Measurements from ENCODE around the gene HDLBP. TPM values are rescaled to one million over a fixed set of nuclear protein-coding genes. Genes with fewer than 3 reads are reported as not detected.
"Not testable (repeated sequence)": the region's sequence is repeated elsewhere in the genome, so short reads cannot be mapped to it uniquely, and the experiment has no call there.

Gene HDLBP
- polyA plus RNA-seq, 3 donors = 341 to 386 (median 376) TPM

DNA sequence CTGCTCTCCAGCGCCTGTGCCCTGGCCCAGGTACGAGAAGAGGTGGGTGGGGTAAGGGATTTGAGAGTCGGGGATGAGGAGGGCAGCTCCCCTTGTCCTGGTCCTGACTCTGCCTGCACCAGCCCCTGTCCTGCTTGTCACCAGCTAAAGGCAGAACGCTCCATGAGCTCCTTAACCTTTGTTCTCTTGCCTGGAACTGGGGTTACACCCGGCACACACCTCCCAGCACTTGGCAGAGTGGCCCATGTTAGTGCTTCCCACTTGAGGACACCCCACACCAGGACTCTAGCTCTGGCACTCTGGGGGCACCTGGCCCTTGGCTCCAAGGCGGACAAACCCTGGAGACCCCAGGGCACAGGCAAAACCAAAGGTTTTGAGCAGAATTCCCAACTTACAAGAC is 107.8 kb downstream of the HDLBP start:
- no peak for DNase-seq (ENCODE audit: extremely low read depth in 1 of 11, low read depth in 9 of 11, low spot score in 4 of 11)

DNA sequence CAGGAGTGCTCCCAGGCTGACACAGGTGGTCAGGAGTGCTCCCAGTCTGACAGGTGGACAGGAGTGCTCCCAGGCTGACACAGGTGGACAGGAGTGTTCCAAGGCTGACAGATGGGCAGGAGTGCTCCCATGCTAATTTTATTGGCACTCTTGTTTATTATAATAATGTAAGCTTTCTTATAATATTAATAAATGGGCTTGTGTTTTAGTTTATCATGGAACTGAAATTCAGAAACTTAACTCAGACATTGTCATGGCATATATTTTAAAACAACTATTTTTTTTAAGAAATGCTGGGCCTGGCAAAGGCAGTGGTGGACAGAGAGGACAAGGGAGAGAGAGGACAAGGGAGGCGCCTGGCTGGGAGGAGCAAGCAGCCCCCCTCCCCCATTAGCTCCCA is 108.3 kb downstream of the HDLBP start:
- DNase-seq (ENCODE audit: extremely low read depth in 1 of 11, low read depth in 9 of 11, low spot score in 4 of 11) = no peak

DNA sequence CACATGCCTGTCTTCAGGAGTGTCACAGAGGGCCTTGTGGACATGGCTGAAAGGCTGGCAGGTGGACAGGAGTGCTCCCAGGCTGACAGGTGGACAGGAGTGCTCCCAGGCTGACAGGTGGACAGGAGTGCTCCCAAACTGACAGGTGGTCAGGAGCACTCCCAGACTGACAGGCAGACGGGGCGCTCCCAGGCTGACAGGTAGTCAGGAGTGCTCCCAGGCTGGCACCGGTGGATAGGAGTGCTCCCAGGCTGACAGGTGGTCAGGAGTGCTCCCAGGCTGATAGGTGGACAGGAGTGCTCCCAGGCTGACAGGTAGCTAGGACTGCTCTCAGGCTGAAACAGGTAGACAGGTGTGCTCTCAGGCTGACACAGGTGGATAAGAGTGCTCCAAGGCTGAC is 110.4 kb downstream of the HDLBP start:
- no peak for DNase-seq (ENCODE audit: extremely low read depth in 1 of 11, low read depth in 9 of 11, low spot score in 4 of 11)

DNA sequence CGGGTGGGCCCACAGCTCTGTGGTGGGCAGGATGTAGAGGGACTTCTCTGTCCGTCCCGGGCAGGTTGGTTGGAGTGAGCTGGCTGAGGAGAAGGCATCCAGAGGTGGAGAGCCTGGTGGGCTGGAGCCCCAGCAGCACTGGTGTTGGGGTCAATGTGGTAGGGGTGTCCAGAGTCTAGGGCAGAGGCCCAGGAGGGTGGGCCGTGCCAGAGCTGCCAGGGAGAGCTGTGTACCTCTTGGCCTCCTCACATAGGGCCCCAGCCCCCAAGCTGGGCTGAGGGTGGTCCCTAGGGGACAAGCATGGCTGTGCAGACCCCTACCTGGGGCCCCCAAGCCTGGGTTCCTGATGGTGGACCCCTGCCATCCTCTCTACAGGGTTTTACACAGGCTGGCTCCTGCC is 111.0 kb downstream of the HDLBP start:
- no peak for DNase-seq (ENCODE audit: extremely low read depth in 1 of 11, low read depth in 9 of 11, low spot score in 4 of 11)

DNA sequence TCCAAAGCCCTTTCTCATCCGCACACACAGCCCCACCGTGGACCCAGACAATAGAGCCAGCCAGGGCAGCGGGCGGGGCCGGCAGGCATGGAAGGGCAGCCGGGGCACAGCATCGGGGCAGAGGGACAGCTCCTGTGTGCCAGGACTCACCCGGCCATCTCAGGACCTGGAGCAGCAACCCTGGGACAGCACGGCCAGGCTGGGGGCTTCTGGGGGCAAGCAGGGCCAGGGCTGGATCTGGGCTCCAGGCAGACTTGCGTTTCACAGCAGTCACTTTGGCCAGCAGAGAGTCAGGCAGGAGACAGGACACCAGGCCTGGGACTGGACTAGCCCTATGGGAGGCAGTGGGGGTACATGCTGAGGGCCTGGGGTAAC is 111.5 kb downstream of the HDLBP start:
- no peak for DNase-seq (ENCODE audit: extremely low read depth in 1 of 11, low read depth in 9 of 11, low spot score in 4 of 11)

DNA sequence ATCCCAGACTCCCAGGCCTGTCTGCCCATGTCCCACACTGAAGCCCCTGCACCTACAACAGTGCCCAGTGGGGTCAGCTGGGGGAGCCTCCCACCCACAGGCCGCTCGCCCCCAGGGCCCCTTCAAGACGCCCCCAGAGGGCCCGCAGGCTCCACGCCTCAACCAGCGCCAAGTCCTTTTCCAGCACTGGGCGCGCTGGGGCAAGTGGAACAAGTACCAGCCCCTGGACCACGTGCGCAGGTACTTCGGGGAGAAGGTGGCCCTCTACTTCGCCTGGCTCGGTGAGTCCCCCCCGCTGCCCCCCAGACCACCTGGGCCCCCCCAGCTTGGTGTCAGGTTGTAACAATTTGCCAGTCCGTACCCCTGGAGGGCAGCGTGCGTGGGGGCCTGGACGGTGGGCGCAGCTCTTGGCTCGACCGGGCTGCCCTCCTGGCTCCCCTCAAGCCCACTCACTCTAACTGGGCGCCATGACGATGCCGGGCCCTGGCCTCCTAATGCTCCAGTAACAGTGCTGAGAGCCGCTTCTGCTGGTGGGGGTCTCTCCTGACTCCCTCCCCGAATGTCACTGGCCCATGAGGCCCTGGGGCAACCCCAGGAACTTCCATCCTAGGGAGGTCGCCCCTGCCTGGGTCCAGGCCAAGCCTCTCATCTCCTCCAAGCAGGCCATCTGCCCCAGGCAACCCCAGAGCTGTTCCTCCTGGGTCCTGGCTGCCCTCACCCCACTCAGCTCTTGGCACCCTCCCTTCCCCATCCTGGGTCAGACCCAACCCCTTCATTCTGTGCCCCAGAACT is 112.1 kb downstream of the HDLBP start:
- no peak for DNase-seq (ENCODE audit: extremely low read depth in 1 of 11, low read depth in 9 of 11, low spot score in 4 of 11)

DNA sequence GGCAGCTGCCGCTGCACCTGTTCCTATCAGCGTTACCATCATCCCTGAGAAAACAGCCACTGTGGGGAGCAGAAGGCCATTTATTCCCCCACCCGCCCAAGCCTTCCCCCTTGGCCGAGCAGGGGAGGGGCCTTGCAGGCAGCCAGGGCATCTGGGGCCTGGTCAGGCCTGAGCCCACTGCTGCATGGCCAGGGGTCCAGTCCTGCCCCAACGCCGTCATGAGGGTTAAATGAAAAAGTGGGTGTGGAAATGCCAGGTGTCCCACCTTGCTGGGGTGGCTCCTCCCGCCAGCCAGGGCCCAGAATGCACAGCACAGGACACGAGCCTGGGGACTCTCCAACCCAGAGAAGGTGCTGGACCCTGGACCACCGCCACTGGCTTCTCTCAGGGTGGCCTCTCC is 112.8 kb downstream of the HDLBP start:
- DNase-seq (ENCODE audit: extremely low read depth in 1 of 11, low read depth in 9 of 11, low spot score in 4 of 11) = no peak

DNA sequence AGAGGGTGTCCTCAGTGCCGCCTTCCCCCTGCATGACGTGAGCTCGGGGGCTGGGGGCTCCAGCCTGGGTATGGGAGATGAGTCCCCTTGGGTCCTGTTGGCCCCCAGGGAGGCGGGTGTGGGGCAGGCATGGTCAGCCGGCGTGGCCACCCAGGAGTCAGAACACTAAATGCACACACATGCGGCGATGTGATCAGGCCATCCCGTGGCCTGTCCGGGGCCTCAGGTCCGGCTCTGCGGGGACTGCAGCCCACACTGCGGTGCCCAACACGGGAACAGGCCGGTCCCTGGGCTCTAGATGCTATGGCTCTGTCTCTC is 113.2 kb downstream of the HDLBP start:
- no peak for DNase-seq (ENCODE audit: extremely low read depth in 1 of 11, low read depth in 9 of 11, low spot score in 4 of 11)

DNA sequence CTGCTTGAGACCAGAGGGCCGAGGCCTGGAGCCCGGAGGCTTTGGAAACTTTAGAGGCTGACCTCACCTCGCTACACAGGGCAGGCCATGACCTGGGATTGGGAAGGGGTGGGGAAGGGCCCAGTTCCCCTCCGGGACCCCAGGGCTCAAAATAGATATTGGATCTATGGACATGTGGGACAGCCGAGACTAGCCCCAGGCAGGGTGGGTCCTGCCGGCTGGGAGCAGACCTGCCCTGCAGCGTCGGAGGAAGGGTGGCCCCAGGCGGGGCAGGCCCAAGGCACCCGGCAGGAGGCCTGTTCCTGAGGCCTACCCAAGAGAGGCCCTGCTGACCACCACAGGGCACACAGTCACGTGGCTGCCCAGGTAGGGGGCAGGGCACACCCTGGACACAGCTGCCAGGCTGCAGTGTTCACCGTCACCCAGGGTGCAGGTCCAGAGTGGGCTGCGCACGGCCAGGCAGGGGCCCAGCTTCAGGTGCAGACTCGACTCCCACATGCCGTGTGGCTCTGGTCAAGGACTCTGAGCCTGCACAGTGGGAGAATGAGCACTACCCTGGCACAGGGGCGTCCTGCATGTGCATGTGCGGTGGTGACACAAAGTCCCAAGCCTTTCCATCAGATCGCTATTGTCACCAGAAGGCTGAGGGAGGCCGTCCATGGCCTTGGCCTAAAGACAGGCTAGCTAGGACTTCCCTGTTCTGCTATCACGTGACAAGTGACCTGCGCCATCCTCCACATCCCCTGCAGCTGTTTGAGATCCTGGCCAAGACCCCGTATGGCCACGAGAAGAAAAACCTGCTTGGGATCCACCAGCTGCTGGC is 113.8 kb downstream of the HDLBP start:
- no peak for DNase-seq (ENCODE audit: extremely low read depth in 1 of 11, low read depth in 9 of 11, low spot score in 4 of 11)

DNA sequence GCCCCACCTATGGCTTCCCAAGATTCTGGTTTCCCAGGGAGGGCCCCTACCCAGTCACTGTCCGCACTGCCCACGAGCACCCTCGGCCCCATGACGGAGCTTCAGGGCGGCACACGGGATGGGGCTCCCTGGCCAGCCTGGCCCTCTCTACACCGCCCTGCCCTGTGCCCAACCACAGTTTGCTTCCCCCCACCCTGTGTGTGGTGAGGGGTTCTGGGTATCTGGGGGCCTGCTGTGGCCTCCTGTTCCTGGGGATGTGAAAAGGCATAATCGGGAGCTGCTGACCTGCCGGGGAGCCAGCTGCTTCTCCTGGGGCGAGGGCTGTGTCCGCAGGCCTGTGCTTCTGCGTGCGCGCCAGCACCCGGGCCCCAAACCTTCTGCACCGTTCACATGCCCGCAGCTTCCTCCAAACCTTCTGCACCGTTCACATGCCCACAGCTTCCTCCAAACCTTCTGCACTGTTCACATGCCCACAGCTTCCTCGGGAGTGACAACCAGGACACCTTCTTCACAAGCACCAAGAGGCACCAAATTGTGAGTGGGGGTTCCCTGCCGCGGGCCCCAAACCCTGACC is 114.6 kb downstream of the HDLBP start:
- DNase-seq (ENCODE audit: extremely low read depth in 1 of 11, low read depth in 9 of 11, low spot score in 4 of 11) = no peak

DNA sequence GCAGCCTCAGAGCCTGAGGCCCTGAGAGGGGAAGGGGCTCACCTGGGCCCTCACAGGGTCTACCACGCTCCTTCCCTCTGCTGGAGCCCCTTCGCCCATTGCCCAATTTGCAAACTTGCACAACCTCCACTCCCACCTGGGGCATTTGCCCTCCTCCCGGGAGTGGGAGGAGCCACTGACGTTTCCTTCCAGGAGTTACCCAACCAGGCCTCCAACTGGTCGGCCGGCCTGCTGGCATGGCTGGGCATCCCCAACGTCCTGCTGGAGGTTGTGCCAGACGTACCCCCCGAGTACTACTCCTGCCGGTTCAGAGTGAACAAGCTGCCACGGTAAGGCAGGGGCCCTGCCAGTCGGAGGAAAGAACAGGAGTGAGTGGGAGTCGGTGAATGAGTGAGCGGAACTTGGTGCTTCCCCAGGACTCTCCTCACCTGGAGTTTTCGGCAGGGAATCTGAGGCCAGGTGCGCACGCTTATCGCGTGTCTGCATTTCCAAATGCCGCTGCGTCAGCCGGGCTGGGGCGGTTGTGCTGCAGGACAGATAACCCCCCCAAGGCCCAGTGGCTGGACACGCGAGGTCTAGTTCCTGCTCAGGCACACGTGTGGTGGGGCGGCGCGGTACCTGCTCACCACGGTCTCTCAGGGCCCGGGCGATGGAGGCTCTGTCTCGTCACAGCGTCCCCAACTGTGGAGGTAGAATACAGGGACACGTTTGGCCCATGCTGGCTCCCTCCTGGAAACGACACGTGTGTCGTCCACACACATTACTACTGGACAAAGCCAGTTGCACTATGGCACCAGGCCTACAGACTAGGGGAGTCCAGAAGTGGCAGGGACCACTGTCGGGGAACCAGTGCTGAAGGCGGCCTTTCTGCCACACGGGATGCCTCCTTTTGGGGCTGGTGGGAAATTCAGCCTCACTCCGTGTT is 115.3 kb downstream of the HDLBP start:
- no peak for DNase-seq (ENCODE audit: extremely low read depth in 1 of 11, low read depth in 9 of 11, low spot score in 4 of 11)

DNA sequence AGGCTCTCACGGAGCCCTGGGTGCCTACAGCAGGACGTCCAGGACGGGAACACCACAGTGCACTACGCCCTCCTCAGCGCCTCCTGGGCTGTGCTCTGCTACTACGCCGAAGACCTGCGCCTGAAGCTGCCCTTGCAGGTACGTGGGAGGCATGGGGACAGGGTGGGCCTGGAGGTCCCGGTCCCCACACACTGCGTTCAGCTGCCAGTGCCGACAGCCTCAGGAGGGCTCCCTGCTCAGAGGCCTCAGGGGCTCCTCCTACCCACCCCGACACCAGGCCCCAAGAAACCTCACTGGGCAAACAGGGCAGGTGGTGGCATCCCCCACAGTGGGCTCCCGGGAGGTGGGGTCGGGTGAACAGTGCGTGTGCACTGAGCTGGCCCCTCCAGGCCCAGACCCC is 116.2 kb downstream of the HDLBP start:
- DNase-seq (ENCODE audit: extremely low read depth in 1 of 11, low read depth in 9 of 11, low spot score in 4 of 11) = no peak

DNA sequence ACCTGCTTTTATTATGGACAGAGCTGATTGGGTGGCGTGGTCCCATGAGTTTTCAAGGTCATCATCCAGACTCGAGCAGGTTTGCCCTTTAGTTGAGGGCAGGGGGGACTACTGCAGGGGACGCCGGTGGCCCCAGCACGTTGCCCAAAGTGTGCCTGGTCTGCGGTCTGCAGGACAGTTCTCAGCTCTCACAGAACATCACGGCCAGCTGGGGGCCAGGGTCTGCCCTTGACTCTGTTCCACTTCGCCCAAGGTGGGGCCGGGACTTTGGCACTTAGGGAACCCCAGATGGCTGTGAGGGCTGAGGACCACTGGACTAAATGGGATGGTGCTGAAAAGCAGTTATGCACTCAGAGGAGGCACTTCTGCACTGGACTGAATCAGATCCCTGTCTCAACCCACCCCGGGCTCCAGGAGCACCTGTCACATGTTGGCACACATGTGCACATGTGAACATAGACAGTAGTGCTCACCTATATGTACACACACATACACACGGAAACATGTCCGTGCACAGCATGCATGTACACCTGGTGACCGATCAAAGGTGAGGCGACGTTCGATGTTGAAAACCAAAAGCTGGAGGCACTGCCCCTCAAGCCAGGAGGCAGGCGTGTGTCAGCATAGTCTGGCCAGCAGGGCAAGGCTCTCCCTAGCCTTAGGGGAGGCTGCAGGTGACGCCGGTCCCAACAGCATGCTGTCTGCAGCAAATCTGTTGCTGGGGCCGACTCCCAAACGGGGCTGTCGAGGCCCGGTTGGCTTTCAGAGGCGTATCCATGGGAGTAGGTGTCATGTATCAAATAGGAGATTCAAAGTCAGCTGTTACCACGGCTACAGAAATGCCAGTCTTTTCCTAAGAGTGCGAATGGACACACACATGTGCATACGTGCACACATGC is 116.8 kb downstream of the HDLBP start:
- DNase-seq (ENCODE audit: extremely low read depth in 1 of 11, low read depth in 9 of 11, low spot score in 4 of 11) = no peak

DNA sequence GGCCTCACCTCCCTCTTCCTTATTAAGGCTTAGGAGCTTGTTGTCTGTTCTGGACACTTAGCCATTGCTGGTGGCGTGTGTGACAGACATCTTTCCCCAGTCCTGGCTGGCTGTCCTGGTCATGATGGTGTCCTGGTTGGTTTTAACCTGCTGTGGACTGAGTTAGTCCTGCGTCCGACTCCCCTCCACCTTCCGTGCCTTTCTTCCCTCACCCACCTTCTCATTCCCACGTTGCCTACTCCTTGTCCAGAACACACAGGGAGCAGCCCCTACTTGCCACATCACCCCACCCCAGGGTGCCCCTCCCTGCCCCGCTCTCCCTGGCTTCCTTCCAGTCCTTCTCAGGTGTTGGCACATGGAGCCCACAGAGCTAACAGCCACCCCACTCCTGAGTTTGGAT is 117.5 kb downstream of the HDLBP start:
- no peak for DNase-seq (ENCODE audit: extremely low read depth in 1 of 11, low read depth in 9 of 11, low spot score in 4 of 11)

DNA sequence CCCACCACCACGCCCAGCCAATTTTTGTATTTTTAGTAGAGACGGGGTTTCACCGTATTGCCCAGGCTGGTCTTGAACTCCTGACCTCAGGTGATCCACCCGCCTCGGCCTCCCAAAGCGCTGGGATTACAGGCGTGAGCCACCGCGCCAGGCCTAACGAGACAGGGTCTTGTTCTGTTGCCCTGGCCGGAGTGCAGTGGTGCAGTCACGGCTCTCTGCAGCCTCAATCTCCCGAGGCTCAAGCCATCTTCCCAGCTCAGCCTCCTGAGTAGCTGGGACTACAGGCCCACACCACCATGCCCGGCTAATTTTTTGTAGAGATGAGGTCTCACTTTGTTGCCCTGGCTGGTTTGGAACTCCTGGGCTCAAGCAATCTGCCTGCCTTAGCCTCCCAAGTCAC is 118.2 kb downstream of the HDLBP start:
- not testable (repeated sequence) for DNase-seq (ENCODE audit: extremely low read depth in 1 of 11, low read depth in 9 of 11, low spot score in 4 of 11)

DNA sequence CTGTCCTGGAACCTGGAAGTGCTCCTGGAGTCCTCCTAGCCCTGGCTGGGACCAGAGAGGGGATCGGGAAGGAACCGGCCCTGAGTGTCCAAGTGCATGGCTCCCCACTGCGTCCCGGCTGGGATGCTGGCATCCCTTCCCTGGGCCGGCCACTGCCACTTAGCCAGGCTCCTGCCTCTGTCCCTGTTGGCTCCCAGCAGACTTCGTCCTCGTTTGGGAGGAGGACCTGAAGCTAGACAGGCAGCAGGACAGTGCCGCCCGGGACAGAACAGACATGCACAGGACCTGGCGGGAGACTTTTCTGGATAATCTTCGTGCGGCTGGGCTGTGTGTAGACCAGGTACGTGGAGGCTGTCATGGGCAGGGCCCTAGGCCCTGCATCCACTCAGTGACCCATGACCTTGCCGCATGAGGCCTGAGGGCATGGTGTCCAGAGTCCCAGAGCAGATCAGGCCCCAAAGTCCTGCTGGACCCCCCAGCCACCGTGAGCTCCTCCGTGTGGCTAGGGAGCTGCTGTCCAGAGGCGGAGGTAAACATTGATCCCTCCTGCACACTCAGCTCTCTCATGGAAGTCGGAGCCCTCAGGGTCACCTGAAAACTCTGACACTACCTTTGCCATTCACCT is 119.9 kb downstream of the HDLBP start:
- no peak for DNase-seq (ENCODE audit: extremely low read depth in 1 of 11, low read depth in 9 of 11, low spot score in 4 of 11)

DNA sequence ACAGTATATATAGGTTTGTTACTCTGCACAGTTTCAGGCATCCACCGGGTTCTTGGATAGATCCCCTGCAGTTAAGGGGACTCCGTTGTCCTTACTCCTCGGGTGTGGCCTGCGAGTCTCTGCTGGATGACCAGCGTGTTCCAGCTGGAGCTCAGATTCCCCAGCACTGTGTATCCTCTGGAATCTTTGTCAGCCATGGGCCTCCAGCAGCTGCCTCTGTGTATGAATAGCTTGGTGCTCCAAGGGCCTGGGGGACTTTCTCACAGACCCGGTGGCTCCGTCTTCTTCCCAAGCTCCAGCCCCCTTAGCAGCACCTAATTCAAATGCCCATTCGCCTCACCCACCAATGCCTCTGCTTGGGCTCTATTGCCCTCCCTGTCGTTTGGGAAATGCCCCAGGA is 120.7 kb downstream of the HDLBP start:
- DNase-seq (ENCODE audit: extremely low read depth in 1 of 11, low read depth in 9 of 11, low spot score in 4 of 11) = no peak

DNA sequence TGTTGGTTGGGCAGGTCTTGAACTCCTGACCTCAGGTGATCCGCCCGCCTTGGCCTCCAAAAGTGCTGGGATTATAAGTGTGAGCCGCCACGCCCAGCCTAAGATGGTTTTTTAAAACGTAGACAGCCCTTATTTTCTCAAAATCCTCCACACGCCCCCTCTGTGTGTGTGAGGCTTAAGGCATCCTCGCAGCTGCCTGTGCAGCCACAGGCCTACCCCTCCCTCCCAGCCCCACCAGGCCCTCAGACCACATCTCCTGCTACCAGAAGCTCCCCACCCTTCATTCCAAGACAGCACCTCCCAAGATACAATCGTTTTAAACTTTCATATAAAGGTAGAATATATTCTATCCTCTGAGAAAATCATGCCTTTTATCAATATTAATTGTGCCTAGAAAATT is 122.2 kb downstream of the HDLBP start:
- no peak for DNase-seq (ENCODE audit: extremely low read depth in 1 of 11, low read depth in 9 of 11, low spot score in 4 of 11)
